Measurements from ENCODE around the gene ZAP70. TPM values are rescaled to one million over a fixed set of nuclear protein-coding genes. Genes with fewer than 3 reads are reported as not detected.

ZAP70 gene
- total and polyA plus RNA-seq, 10 of the 15 experiments (the other 5 are each of a cell fraction or from before 2014, with no cell fraction given) = 0.18 to 2.9 (median 1.2) TPM; not detected in 1

GRCh38 chr2:97736608-97737330, 23.4 kb downstream of the ZAP70 start (continued):
- TF ChIP-seq HCFC1 (IDR thresholded peaks at IDR 0.05; ENCODE audit: low read length) = no peak
- TF ChIP-seq CHD4 (IDR thresholded peaks at IDR 0.05) = no peak
- TF ChIP-seq HDAC2 (IDR thresholded peaks at IDR 0.05) = no peak
- TF ChIP-seq NFIC (IDR thresholded peaks at IDR 0.05; ENCODE audit: low read depth, low read length) = no peak

- FAIRE-seq (no peak), DNase-seq (ENCODE audit: low read depth, low spot score) (no peak), ATAC-seq (no peak)
- ChIA-PET POLR2A (no interaction called here), SMC1A (ENCODE audit: uncharacterized antibody, unreplicated experiment) (no interaction called here), RAD21 (ENCODE audit: unreplicated experiment) (interaction anchor here (0.6 kb wide), 1 partner anchor 168 kb away, joined by 4 read pairs; no protein-coding TSS in a partner anchor), CTCF (no interaction called here)
- TF ChIP-seq FOS (IDR thresholded peaks at IDR 0.05; ENCODE audit: borderline replicate concordance, extremely low read depth, insufficient read length) (no peak), SUPT20H (IDR thresholded peaks at IDR 0.05; ENCODE audit: borderline replicate concordance, control insufficient read depth, low read depth, low read length) (no peak), ZBTB33 (IDR thresholded peaks at IDR 0.05) (no peak), ZBTB11 (CRISPR knock-in tag; IDR thresholded peaks at IDR 0.05) (no peak), SUZ12 (IDR thresholded peaks at IDR 0.05; ENCODE audit: unreplicated experiment) (no peak), E4F1 (IDR thresholded peaks at IDR 0.05; ENCODE audit: borderline replicate concordance, partially characterized antibody) (no peak), JUNB (IDR thresholded peaks at IDR 0.05) (no peak)
- Histone ChIP-seq H3K9ac (ENCODE audit: control insufficient read depth, insufficient read depth, low read length) (no peak overlapping the region), H3K4me3 (no peak overlapping the region), H3K27ac (ENCODE audit: control insufficient read depth, insufficient read depth) (no peak overlapping the region), H3K4me2 (ENCODE audit: control insufficient read depth, insufficient read depth) (no peak overlapping the region), H2AFZ (ENCODE audit: control insufficient read depth, low read depth, low read length) (no peak overlapping the region), H3K79me2 (ENCODE audit: control insufficient read depth, insufficient read depth, low read length) (no peaks in the 10 kb centered on the region), H3K4me1 (ENCODE audit: control insufficient read depth, insufficient read depth, low read length) (no peaks in the 10 kb centered on the region), H3K27me3 (replicated peaks in 1 of 2; ENCODE audit: control insufficient read depth in 2 of 2, insufficient read depth in 2 of 2, low read length in 1 of 2) (no peaks in the 10 kb centered on the region), H3K36me3 (ENCODE audit: control insufficient read depth in 2 of 2, insufficient read depth in 2 of 2, low read length in 1 of 2) (no peaks in the 10 kb centered on the region), H4K20me1 (ENCODE audit: control insufficient read depth, insufficient read depth) (no peaks in the 10 kb centered on the region), H3K9me3 (replicated peaks; ENCODE audit: control insufficient read depth, insufficient read depth, low read length) (no peaks in the 10 kb centered on the region)
- no TSS peak for BruUV-seq (replicated peaks)
- intact Hi-C loops (cut with micrococcal nuclease; ENCODE audit: unreplicated experiment) = no loop called here
- in situ Hi-C loops (cut with MboI) = loop anchor here (10.0 kb wide), 2 partner anchors 647 to 1673 kb away; no protein-coding TSS in a partner anchor
- 61% methylated on average over 32 of the region's 32 CpGs for WGBS (ENCODE audit: insufficient coverage, insufficient replicate concordance, low lambda C conversion rate, missing lambda C conversion rate)
Measured at GRCh38 chr2:97737421-97738178, 24.2 kb downstream of the ZAP70 start.
